Measurements from ENCODE around the gene CEP295NL.

The CEP295NL gene

DNA sequence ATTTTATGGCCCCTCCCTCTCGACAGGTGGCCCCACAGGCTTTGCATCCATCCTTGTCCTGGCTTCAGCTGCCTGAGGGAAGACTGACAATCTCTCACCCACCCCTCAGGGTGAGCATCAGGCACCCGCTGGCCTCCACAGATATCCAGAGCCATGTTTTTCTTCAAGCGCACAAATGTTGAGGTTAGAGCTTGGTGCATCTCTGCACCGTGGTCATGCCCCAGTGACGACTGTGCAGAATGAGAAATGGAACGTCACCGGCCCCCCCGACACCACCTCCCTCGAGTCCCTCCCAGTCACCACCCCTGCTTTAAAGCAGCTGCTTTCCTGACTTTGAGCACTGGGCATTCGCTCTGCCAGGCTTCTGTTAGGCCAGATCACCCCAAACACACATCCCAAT, 42.0 kb upstream of the CEP295NL start:
- H3K9me3 ChIP-seq (ENCODE audit: insufficient read depth, low read length), result 0 out of 2 replicates have a peak, but pooled peaks cover under 1% of the 10 kb centered on the region
- H2AFZ ChIP-seq (ENCODE audit: low read depth, low read length), result no peak overlapping the region
- no peak overlapping the region for H3K4me3 ChIP-seq (ENCODE audit: low read length)
- H3K4me2 ChIP-seq (ENCODE audit: low read length), result no peak overlapping the region
- no peak overlapping the region for H3K9ac ChIP-seq (ENCODE audit: low read length)
- H3K36me3 ChIP-seq (replicated peaks; ENCODE audit: low read depth, low read length), result no peaks in the 10 kb centered on the region
- no peaks in the 10 kb centered on the region for H3K4me1 ChIP-seq (ENCODE audit: low read length)
- TF ChIP-seq, protein P1, sequence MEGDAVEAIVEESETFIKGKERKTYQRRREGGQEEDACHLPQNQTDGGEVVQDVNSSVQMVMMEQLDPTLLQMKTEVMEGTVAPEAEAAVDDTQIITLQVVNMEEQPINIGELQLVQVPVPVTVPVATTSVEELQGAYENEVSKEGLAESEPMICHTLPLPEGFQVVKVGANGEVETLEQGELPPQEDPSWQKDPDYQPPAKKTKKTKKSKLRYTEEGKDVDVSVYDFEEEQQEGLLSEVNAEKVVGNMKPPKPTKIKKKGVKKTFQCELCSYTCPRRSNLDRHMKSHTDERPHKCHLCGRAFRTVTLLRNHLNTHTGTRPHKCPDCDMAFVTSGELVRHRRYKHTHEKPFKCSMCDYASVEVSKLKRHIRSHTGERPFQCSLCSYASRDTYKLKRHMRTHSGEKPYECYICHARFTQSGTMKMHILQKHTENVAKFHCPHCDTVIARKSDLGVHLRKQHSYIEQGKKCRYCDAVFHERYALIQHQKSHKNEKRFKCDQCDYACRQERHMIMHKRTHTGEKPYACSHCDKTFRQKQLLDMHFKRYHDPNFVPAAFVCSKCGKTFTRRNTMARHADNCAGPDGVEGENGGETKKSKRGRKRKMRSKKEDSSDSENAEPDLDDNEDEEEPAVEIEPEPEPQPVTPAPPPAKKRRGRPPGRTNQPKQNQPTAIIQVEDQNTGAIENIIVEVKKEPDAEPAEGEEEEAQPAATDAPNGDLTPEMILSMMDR (IDR thresholded peaks at IDR 0.05; ENCODE audit: low read depth, low read length), result no peak
- no peak for TF ChIP-seq EZH2phosphoT487 (IDR thresholded peaks at IDR 0.05; ENCODE audit: low read depth)
- no peaks in the 10 kb centered on the region for H3K79me2 ChIP-seq (ENCODE audit: low read length)
- H4K20me1 ChIP-seq (ENCODE audit: insufficient read depth, low read length), result no peaks in the 10 kb centered on the region
- no peak overlapping the region for H3K27ac ChIP-seq (ENCODE audit: low read length)
- no peaks in the 10 kb centered on the region for H3K27me3 ChIP-seq (ENCODE audit: low read depth, low read length)

DNA sequence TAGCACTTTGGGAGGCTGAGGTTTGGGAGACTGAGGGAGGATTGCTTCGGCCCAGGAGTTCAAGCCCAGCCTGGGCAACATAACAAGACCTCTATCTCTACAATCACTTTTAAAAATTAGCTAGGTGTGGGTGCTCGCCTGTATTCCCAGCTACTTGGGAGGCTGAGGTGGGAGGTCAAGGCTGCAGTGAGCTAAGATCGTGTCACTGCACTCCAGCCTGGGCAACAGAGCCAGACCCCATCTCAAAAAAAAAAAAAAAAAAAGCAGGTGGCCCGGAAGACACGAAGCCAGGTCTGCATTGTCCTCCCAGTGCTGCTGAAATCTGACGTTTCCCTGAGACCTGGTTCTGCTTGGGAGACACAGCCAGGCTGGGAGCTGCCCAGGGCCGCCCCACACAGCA, 41.0 kb upstream of the CEP295NL start:
- Histone ChIP-seq H3K9ac (ENCODE audit: low read length) (no peak overlapping the region), H3K4me3 (ENCODE audit: low read length) (no peak overlapping the region), H2AFZ (ENCODE audit: low read depth, low read length) (no peak overlapping the region), H3K4me2 (ENCODE audit: low read length) (no peak overlapping the region), H3K27me3 (ENCODE audit: low read depth, low read length) (no peaks in the 10 kb centered on the region), H3K79me2 (ENCODE audit: low read length) (no peaks in the 10 kb centered on the region), H3K4me1 (ENCODE audit: low read length) (no peaks in the 10 kb centered on the region), H3K36me3 (replicated peaks; ENCODE audit: low read depth, low read length) (no peaks in the 10 kb centered on the region), H3K27ac (ENCODE audit: low read length) (no peak overlapping the region), H4K20me1 (ENCODE audit: insufficient read depth, low read length) (no peaks in the 10 kb centered on the region), H3K9me3 (ENCODE audit: insufficient read depth, low read length) (no peaks in the 10 kb centered on the region)
- TF ChIP-seq, protein P1 (IDR thresholded peaks at IDR 0.05; ENCODE audit: low read depth, low read length), result no peak
- TF ChIP-seq EZH2phosphoT487 (IDR thresholded peaks at IDR 0.05; ENCODE audit: low read depth), result no peak

DNA sequence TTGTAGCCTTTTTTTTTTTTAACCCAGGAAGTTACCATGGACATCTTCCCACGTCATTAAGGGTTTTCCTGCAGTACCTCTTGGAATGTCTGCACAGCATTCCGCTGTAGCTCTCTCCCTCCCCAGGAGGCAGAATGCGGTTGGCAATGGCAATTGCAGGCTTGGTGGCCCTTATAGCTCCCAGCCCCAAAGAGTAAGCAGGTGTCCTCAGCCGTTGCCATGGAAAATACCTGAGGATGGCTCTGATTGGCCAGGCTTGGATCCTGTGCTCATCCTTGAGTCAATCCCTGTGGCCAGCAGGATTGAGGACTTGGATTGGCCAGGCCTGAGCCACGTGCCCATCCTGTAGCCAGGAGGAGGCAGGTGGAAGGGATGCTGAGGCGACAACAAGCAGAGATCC, 37.7 kb upstream of the CEP295NL start:
- TF ChIP-seq, protein P1 (IDR thresholded peaks at IDR 0.05; ENCODE audit: low read depth, low read length), result no peak
- TF ChIP-seq EZH2phosphoT487 (IDR thresholded peaks at IDR 0.05; ENCODE audit: low read depth), result no peak
- no peak overlapping the region for H3K27ac ChIP-seq (ENCODE audit: low read length)
- no peaks in the 10 kb centered on the region for H3K36me3 ChIP-seq (replicated peaks; ENCODE audit: low read depth, low read length)
- no peak overlapping the region for H2AFZ ChIP-seq (ENCODE audit: low read depth, low read length)
- H3K27me3 ChIP-seq (ENCODE audit: low read depth, low read length), result no peaks in the 10 kb centered on the region
- no peak overlapping the region for H3K4me2 ChIP-seq (ENCODE audit: low read length)
- no peak overlapping the region for H3K4me3 ChIP-seq (ENCODE audit: low read length)
- no peaks in the 10 kb centered on the region for H3K4me1 ChIP-seq (ENCODE audit: low read length)
- no peaks in the 10 kb centered on the region for H3K9me3 ChIP-seq (ENCODE audit: insufficient read depth, low read length)
- H3K9ac ChIP-seq (ENCODE audit: low read length), result no peak overlapping the region
- no peaks in the 10 kb centered on the region for H3K79me2 ChIP-seq (ENCODE audit: low read length)
- H4K20me1 ChIP-seq (ENCODE audit: insufficient read depth, low read length), result no peaks in the 10 kb centered on the region

DNA sequence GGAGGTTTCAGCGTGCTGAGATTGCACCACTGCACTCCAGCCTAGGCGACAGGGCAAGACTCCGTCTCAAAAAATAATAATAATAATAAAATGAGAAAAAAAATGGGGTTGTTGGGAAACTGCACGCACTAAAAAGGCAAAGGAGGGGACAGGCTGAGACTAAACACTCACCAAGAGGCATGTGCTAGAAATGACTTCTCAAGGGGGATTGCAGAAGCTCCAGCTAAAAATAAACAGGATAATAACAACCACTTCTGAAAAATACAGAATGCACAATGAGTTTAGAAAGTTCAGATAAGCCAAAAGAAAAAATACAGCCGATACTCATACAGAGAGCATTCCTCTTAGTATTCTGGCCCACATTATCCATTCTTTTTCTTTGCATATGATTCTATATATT, 37.3 kb upstream of the CEP295NL start:
- Histone ChIP-seq H3K36me3 (replicated peaks; ENCODE audit: low read depth, low read length) (no peaks in the 10 kb centered on the region), H3K79me2 (ENCODE audit: low read length) (no peaks in the 10 kb centered on the region), H3K4me1 (ENCODE audit: low read length) (no peaks in the 10 kb centered on the region), H3K27ac (ENCODE audit: low read length) (no peak overlapping the region), H2AFZ (ENCODE audit: low read depth, low read length) (no peak overlapping the region), H3K9me3 (ENCODE audit: insufficient read depth, low read length) (no peaks in the 10 kb centered on the region), H3K27me3 (ENCODE audit: low read depth, low read length) (no peaks in the 10 kb centered on the region), H3K4me2 (ENCODE audit: low read length) (no peak overlapping the region), H3K9ac (ENCODE audit: low read length) (no peak overlapping the region), H4K20me1 (ENCODE audit: insufficient read depth, low read length) (no peaks in the 10 kb centered on the region), H3K4me3 (ENCODE audit: low read length) (no peak overlapping the region)
- TF ChIP-seq EZH2phosphoT487 (IDR thresholded peaks at IDR 0.05; ENCODE audit: low read depth), result no peak
- TF ChIP-seq, protein P1 (IDR thresholded peaks at IDR 0.05; ENCODE audit: low read depth, low read length), result no peak
